ENCODE measurements around the gene CYTH4. TPM values are rescaled to one million over a fixed set of nuclear protein-coding genes. Genes with fewer than 3 reads are reported as not detected.

The CYTH4 gene
- polyA plus RNA-seq, 1 donor (not counting 4 experiments of a cell fraction or from before 2014, with no cell fraction given): 0.05 TPM

- no peak for FAIRE-seq
- dilution Hi-C loops (cut with MboI; ENCODE audit: extremely low pct_ligation_motif_present, low sequenced_read_pairs): no loop called here
- Histone ChIP-seq H3K9me1 (ENCODE audit: control insufficient read depth, extremely low read depth, insufficient read depth, low read length) (no peaks in the 10 kb centered on the region), H3K4me3 (ENCODE audit: control insufficient read depth in 2 of 3, extremely low read depth in 1 of 3, insufficient read depth in 2 of 3, low read depth in 1 of 3, low read length in 3 of 3) (no peak overlapping the region), H4K20me1 (ENCODE audit: control insufficient read depth, extremely low read depth, insufficient read depth, low read length) (no peaks in the 10 kb centered on the region), H3K9me3 (ENCODE audit: control insufficient read depth, low read depth, low read length) (no peaks in the 10 kb centered on the region), H3K36me3 (ENCODE audit: control insufficient read depth in 2 of 2, extremely low read depth in 1 of 2, insufficient read depth in 2 of 2, low read length in 2 of 2) (no peaks in the 10 kb centered on the region), H3K79me2 (ENCODE audit: control insufficient read depth, insufficient read depth, low read length) (no peaks in the 10 kb centered on the region), H3K9ac (ENCODE audit: control insufficient read depth, extremely low read depth, insufficient read depth, low read length) (no peak overlapping the region), H3K27ac (ENCODE audit: control insufficient read depth, insufficient read depth, low read length) (no peak overlapping the region), H3K4me2 (ENCODE audit: control insufficient read depth, extremely low read depth, insufficient read depth, low read depth, low read length) (no peak overlapping the region), H3K27me3 (ENCODE audit: control insufficient read depth, extremely low read depth, insufficient read depth, low read length) (peaks cover 35% of the 10 kb centered on the region), H3K4me1 (ENCODE audit: control insufficient read depth, extremely low read depth, insufficient read depth, low read length) (no peaks in the 10 kb centered on the region), H2AFZ (ENCODE audit: control insufficient read depth, low read length) (no peak overlapping the region)
- no peak for TF ChIP-seq CTCF (optimal IDR thresholded peaks at IDR 0.05 in 1 of 3, IDR thresholded peaks at IDR 0.05 in 1 of 3, conservative IDR thresholded peaks at IDR 0.05 in 1 of 3; ENCODE audit: extremely low read depth in 1 of 3, insufficient read depth in 2 of 3, low read length in 3 of 3)
- no peak for TF ChIP-seq EZH2 (IDR thresholded peaks at IDR 0.05; ENCODE audit: low read length)
- DNase-seq (ENCODE audit: low read depth, low spot score): no peak
These were observed 76.6 kb downstream of the CYTH4 start for GRCh38 chr22:37358917-37359316.

- no peaks in the 10 kb centered on the region for H3K4me1 ChIP-seq (ENCODE audit: control insufficient read depth, extremely low read depth, insufficient read depth, low read length)
- H3K4me2 ChIP-seq (ENCODE audit: control insufficient read depth, extremely low read depth, insufficient read depth, low read depth, low read length): no peak overlapping the region
- DNase-seq (ENCODE audit: low read depth, low spot score) (no peak), FAIRE-seq (no peak)
- no peaks in the 10 kb centered on the region for H4K20me1 ChIP-seq (ENCODE audit: control insufficient read depth, extremely low read depth, insufficient read depth, low read length)
- TF ChIP-seq CTCF (optimal IDR thresholded peaks at IDR 0.05 in 1 of 3, IDR thresholded peaks at IDR 0.05 in 1 of 3, conservative IDR thresholded peaks at IDR 0.05 in 1 of 3; ENCODE audit: extremely low read depth in 1 of 3, insufficient read depth in 2 of 3, low read length in 3 of 3) (no peak), EZH2 (IDR thresholded peaks at IDR 0.05; ENCODE audit: low read length) (no peak)
- H3K9me3 ChIP-seq (ENCODE audit: control insufficient read depth, low read depth, low read length): no peaks in the 10 kb centered on the region
- H3K27me3 ChIP-seq (ENCODE audit: control insufficient read depth, extremely low read depth, insufficient read depth, low read length): peaks cover 8% of the 10 kb centered on the region
- dilution Hi-C loops (cut with MboI; ENCODE audit: extremely low pct_ligation_motif_present, low sequenced_read_pairs): no loop called here
- H2AFZ ChIP-seq (ENCODE audit: control insufficient read depth, low read length): no peak overlapping the region
- H3K4me3 ChIP-seq (ENCODE audit: control insufficient read depth in 2 of 3, extremely low read depth in 1 of 3, insufficient read depth in 2 of 3, low read depth in 1 of 3, low read length in 3 of 3): no peak overlapping the region
- H3K79me2 ChIP-seq (ENCODE audit: control insufficient read depth, insufficient read depth, low read length): no peaks in the 10 kb centered on the region
- H3K36me3 ChIP-seq (ENCODE audit: control insufficient read depth in 2 of 2, extremely low read depth in 1 of 2, insufficient read depth in 2 of 2, low read length in 2 of 2): no peaks in the 10 kb centered on the region
- H3K9me1 ChIP-seq (ENCODE audit: control insufficient read depth, extremely low read depth, insufficient read depth, low read length): no peaks in the 10 kb centered on the region
- H3K9ac ChIP-seq (ENCODE audit: control insufficient read depth, extremely low read depth, insufficient read depth, low read length): no peak overlapping the region
- H3K27ac ChIP-seq (ENCODE audit: control insufficient read depth, insufficient read depth, low read length): no peak overlapping the region
These were observed 80.3 kb downstream of the CYTH4 start for GRCh38 chr22:37362621-37363020.
